HepG2 (cell line): Measurements from ENCODE around the gene IGFALS. TPM values are rescaled to one million over a fixed set of nuclear protein-coding genes. Genes with fewer than 3 reads are reported as not detected.

ENCODE experiments used
- ATF3 ChIP-seq: sonication (generic); formaldehyde crosslinking; IDR thresholded peaks from 2 replicates; pipeline ENCODE4 v1.4.0; 2020; ENCODE audit warnings: missing genetic modification reagents
- HDAC1 ChIP-seq: sonication (generic); formaldehyde crosslinking; IDR thresholded peaks from 2 replicates; pipeline ENCODE4 v1.5.1; 2020; ENCODE audit warnings: mild to moderate bottlenecking, missing genetic modification reagents
- IRF1 ChIP-seq: sonication (generic); formaldehyde crosslinking; IDR thresholded peaks from 2 replicates; pipeline ENCODE4 v1.4.0; 2020; ENCODE audit warnings: low read depth, mild to moderate bottlenecking, missing genetic modification reagents
- ISX ChIP-seq: sonication (generic); formaldehyde crosslinking; conservative IDR thresholded peaks from 2 replicates; pipeline ENCODE4 v1.5.0; 2020; ENCODE audit warnings: missing genetic modification reagents
- KLF16 ChIP-seq, 2 experiments: sonication (generic) in 1 of 2; formaldehyde crosslinking in 1 of 2; IDR thresholded peaks; 2 replicates each; pipeline versions ENCODE4 v1.6.1 to v1.8.0; 2016 to 2023; ENCODE audit warnings: missing genetic modification reagents in 2 of 2, missing compliant biosample characterization in 1 of 2
- LRRFIP1 ChIP-seq: sonication (generic); formaldehyde crosslinking; conservative IDR thresholded peaks from 2 replicates; pipeline ENCODE4 v1.4.0; 2020; ENCODE audit warnings: missing genetic modification reagents
- MEIS2 ChIP-seq: sonication (generic); formaldehyde crosslinking; IDR thresholded peaks from 2 replicates; pipeline ENCODE4 v1.9.0; 2021; ENCODE audit warnings: mild to moderate bottlenecking, missing genetic modification reagents
- MYC ChIP-seq: sonication (generic); formaldehyde crosslinking; IDR thresholded peaks from 2 replicates; pipeline ENCODE4 v1.9.0; 2021; ENCODE audit warnings: missing genetic modification reagents, borderline replicate concordance
- NR2F1 ChIP-seq, 2 experiments: fragments of 450-650 bp in 1 of 2; formaldehyde crosslinking in 1 of 2; IDR thresholded peaks; 2 replicates each; pipeline versions ENCODE4 v1.5.0 to v1.6.1; 2016 to 2020; ENCODE audit warnings: mild to moderate bottlenecking in 1 of 2, missing compliant biosample characterization in 1 of 2, missing genetic modification reagents in 1 of 2, moderate library complexity in 1 of 2
- PHF5A ChIP-seq: IDR thresholded peaks from one replicate; pipeline ENCODE4 v1.6.1; 2018; ENCODE audit warnings: low read depth, missing genetic modification reagents; ENCODE audit not compliant: unreplicated experiment
- RELA ChIP-seq: sonication (generic); formaldehyde crosslinking; IDR thresholded peaks from 2 replicates; pipeline ENCODE4 v1.4.0; 2020; ENCODE audit warnings: missing genetic modification reagents
- ZNF136 ChIP-seq: sonication (generic); formaldehyde crosslinking; IDR thresholded peaks from 2 replicates; pipeline ENCODE4 v1.8.1; 2022; ENCODE audit warnings: low read depth, mild to moderate bottlenecking, moderate library complexity, missing genetic modification reagents
- ZNF281 ChIP-seq: sonication (generic); formaldehyde crosslinking; IDR thresholded peaks from 2 replicates; pipeline ENCODE4 v1.4.0; 2020; ENCODE audit warnings: missing genetic modification reagents, borderline replicate concordance
- ZNF329 ChIP-seq: sonication (generic); formaldehyde crosslinking; IDR thresholded peaks from 2 replicates; pipeline ENCODE4 v1.9.0; 2021; ENCODE audit warnings: low read depth, mild to moderate bottlenecking, missing genetic modification reagents
- ZNF577 ChIP-seq: sonication (generic); formaldehyde crosslinking; IDR thresholded peaks from 2 replicates; pipeline ENCODE4 v1.4.0; 2020; ENCODE audit warnings: mild to moderate bottlenecking, low read depth, missing genetic modification reagents, borderline replicate concordance
- ZNF691 ChIP-seq: sonication (generic); formaldehyde crosslinking; IDR thresholded peaks from 2 replicates; pipeline ENCODE4 v1.4.0; 2020; ENCODE audit warnings: missing genetic modification reagents, low read depth, mild to moderate bottlenecking, borderline replicate concordance
- ZNF768 ChIP-seq: sonication (generic); formaldehyde crosslinking; IDR thresholded peaks from 2 replicates; pipeline ENCODE4 v1.4.0; 2020; ENCODE audit warnings: missing genetic modification reagents
- ZNF775 ChIP-seq: sonication (generic); formaldehyde crosslinking; IDR thresholded peaks from 2 replicates; pipeline ENCODE4 v1.4.0; 2020; ENCODE audit warnings: missing genetic modification reagents, mild to moderate bottlenecking, moderate library complexity, borderline replicate concordance
- ZNF776 ChIP-seq: sonication (generic); formaldehyde crosslinking; IDR thresholded peaks from 2 replicates; pipeline ENCODE4 v1.4.0; 2020; ENCODE audit warnings: mild to moderate bottlenecking, missing genetic modification reagents
- polyA plus RNA-seq, 8 experiments: library from polyadenylated mRNA; depleted of rRNA in 3 of 8; stranded (reverse) in 7 of 8; unstranded in 1 of 8; fragments of >200 nt; fragmentation: Illumina TruSeq in 4 of 8; extraction: Trizol in 4 of 8; gene quantifications; 2 replicates each; pipeline versions ENCODE4 v1.2.1 to v1.2.3, GENCODE V29; 2011 to 2016; ENCODE audit warnings: low read depth in 4 of 8, missing spikeins in 1 of 8, mixed read lengths in 1 of 8; ENCODE audit not compliant: insufficient read depth in 1 of 8
- total RNA-seq, 5 experiments: library from RNA; depleted of rRNA; stranded (reverse); fragments of >200 nt; fragmentation: Illumina TruSeq; extraction: Trizol; gene quantifications; 2 replicates each; pipeline ENCODE4 v1.2.3, GENCODE V29; 2016; ENCODE audit warnings: low read depth in 1 of 5

Gene IGFALS
- total and polyA plus RNA-seq, 2 of the 13 experiments (the other 11 are each of a cell fraction or from before 2014, with no cell fraction given) = 0.34 to 2.4 TPM

GRCh38 chr16:1826691-1827573 lies 33.4 kb upstream of the IGFALS start, which contains the start of the genes FAHD1 and HAGH (continued):
- peak; percentile 85 for TF ChIP-seq ZNF776
- TF ChIP-seq RELA (CRISPR knock-in tag) = no peak
- TF ChIP-seq PHF5A (CRISPR knock-in tag) = peak; percentile 84
- peak; percentile 98 for TF ChIP-seq MYC (CRISPR knock-in tag)
- 0 out of 2 replicates have a peak, but pooled peaks have one; percentile 54 for TF ChIP-seq ZNF775 (CRISPR knock-in tag)
- peak; percentile 62; the same call in 1 of the 2 replicates for TF ChIP-seq MEIS2 (CRISPR knock-in tag)
- 0 out of 2 replicates have a peak, but pooled peaks have one; percentile 18 for TF ChIP-seq ISX (CRISPR knock-in tag)
- peak; percentile 67; the same call in 1 of the 2 replicates for TF ChIP-seq ZNF136 (CRISPR knock-in tag)
- peak; percentile 69 to 96; a peak in 2 of 4 replicates for TF ChIP-seq KLF16 (CRISPR knock-in tag; IDR thresholded peaks at IDR 0.05)
- no peak for TF ChIP-seq LRRFIP1 (CRISPR knock-in tag)
- TF ChIP-seq ZNF691 (CRISPR knock-in tag) = 0 out of 2 replicates have a peak, but pooled peaks have one; percentile 85
- TF ChIP-seq ZNF281 = no peak
- TF ChIP-seq ZNF577 = no peak
- peak in 1 of 2 experiments; percentile 30; a peak in 1 of 4 replicates for TF ChIP-seq NR2F1 (CRISPR knock-in tag; IDR thresholded peaks at IDR 0.05)
- TF ChIP-seq ZNF329 (CRISPR knock-in tag) = peak; percentile 89
- peak; percentile 99 for TF ChIP-seq HDAC1 (CRISPR knock-in tag)
- peak; percentile 70; the same call in 1 of the 2 replicates for TF ChIP-seq ZNF768
- TF ChIP-seq ATF3 (CRISPR knock-in tag) = peak; percentile 61
- TF ChIP-seq IRF1 (CRISPR knock-in tag) = no peak
